GM08714 (cell line): ENCODE measurements around the gene EML4.

Source experiments
- H3K4me3 ChIP-seq: fragments of 200-500 bp; sonication (Bioruptor generic); 2 replicates; pipeline ENCODE4 v1.5.1; 2014; ENCODE audit warnings: mild to moderate bottlenecking, low read length, inconsistent platforms
- ZNF274 ChIP-seq: IDR thresholded peaks from 2 replicates; pipeline ENCODE4 v1.6.1; 2012; ENCODE audit warnings: mild to moderate bottlenecking, low read depth, low read length

EML4 gene

DNA sequence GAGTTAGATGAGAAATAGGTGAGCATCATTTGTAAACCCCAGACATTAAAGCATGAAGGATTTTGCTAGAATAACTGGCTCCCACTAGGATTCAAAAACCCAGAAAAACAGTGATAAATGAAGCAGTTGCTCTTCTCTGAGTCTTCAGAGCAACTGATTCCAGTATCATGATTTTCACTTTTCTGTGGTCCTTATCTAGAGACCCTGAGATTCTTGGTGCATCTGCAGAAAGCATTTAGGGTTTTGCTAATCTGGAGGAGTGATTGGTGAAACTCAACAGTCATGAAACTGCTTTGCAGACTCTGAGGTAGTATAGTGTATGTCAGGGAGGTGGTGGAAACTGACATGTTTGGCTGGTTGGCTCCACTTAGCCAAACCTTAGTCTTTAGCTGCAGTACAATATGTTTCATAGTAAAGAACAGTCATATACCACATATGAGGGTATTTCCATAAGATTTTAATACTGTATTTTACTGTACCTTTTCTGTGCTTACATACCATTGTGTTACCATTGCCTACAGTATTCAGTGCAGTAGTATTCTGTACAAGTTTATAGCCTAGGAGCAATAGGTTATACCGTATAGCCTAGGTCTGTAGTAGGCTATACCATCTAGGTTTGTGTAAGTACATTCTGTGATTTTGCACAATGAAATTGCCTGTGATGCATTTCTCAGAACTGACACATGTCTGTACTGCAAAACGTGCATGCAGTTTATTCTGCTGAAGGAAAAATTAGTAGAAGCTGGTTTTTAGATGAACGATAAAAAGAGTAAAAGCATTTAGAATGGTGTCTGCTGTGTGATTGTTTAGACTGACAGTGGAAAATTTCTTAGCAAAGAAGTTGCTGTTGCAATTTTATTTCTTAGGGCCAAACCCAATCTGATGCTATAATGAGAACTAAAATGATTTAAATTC, 23.8 kb downstream of the EML4 start:
- TF ChIP-seq ZNF274 = no peak
- H3K4me3 ChIP-seq = no peak overlapping the region

DNA sequence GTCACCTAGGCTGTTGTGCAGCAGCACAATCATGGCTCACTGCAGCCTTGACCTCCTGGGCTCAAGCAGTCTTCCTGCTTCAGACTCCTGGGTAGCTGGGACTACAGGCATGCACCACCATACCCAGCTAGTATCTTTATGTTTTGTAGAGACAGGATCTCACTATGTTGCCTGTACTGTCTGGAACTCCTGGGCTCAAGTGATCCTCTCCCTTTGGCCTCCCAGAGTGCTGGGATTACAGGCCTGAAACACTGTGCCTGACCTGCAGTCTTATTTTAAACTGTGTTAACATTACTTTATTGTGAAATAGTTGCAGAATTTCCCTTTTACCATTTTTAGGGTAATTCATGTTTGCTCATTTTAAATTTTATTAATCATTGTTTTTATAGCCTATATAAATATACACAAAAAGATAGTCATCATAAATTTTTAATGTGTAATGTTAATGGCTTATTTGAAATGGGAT, 24.6 kb downstream of the EML4 start:
- no peak for TF ChIP-seq ZNF274
- no peak overlapping the region for H3K4me3 ChIP-seq

DNA sequence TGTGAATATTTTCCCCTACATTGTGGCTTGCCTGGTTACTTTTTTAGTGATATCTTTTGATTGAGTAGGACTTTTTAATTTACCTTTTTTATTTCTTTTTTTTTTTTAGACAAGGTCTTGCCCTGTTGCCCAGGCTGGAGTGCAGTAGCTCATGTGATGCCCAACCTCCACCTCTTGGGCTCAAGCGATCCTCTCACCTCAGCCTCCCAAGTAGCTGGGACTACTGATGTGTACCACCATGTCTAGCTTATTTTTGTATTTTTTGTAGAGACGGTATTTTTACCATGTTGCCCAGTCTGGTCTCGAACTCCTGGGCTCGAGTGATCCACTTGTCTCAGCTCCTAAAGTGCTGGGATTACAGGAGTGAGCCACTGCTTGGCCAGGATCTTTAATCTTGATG, 25.3 kb downstream of the EML4 start:
- no peak overlapping the region for H3K4me3 ChIP-seq
- no peak for TF ChIP-seq ZNF274

DNA sequence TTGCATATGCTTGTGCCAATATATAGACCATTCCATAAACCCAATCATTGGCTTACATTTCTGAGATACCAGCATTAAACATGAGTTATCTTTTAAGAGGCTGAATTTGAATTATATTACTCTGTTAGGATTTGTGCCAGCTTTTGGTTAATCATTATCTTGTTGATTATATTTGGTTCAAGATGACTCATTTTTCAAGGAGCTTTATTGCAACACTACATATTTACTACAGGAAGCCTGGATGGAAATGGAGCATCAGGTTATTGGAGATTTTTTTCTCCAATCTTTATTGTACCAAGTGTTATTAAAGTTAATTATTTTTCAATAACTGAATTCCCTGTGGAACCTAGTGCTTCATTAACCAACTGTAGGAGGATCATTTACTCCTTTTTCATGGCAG, 26.4 kb downstream of the EML4 start:
- TF ChIP-seq ZNF274 = no peak
- no peak overlapping the region for H3K4me3 ChIP-seq

DNA sequence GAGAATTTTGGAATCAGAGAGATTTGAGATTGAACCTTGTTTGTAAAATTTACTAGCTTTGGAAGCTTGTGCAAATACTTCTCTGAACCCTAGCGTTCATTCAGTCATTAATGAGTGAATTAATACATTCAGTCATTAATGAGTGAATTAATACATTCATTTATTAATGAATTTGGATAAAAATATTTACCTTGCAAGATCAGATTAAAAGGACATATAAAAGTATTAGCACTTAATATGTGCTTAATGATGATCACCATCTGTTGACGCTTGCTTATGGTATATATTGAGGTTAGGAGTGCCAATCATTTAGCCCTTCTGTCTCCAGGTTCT, 26.9 kb downstream of the EML4 start:
- no peak for TF ChIP-seq ZNF274
- no peak overlapping the region for H3K4me3 ChIP-seq

DNA sequence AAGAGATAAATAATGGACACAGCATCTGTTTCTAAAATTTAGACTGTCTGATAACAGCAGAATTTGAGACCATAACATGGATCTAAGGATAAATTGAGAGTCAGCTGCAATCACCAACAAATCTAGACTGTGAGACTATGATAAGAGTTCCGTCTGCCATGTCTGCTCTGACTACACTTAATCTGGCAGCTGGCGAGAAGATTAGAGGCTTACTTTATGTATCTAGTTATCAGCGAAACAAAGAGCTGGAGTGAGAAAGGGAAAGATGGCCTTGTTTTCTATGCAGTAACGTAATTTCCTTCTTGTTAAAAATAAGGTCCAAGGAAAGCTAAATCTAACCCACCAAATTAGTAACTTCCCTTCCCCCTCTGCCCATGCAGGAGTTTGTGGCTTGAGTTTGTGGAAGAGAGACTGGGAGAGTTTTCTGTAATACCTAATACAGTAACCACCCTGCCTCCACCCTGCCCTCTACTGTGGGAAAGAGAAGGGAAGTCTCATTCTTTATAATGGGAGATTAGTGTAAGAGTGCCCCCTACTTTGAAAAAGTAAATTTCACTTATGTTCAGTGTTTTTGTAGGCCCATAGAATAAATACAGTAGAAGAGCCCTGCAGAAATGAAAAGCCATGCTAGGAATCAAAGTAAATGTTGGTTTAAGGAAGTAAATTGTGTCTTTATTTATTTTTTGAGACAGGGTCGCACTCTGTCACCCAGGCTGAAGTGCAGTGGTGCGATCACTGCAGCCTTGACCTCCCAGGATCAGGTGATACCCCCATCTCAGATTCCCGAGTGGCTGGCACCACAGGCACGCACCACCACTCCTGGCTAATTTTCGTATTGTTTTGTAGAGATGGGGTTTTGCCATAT, 27.5 kb downstream of the EML4 start:
- H3K4me3 ChIP-seq = no peak overlapping the region
- no peak for TF ChIP-seq ZNF274

GRCh38 chr2:42197792-42198191, 28.6 kb downstream of the EML4 start:
- no peak overlapping the region for H3K4me3 ChIP-seq
- TF ChIP-seq ZNF274 = no peak

DNA sequence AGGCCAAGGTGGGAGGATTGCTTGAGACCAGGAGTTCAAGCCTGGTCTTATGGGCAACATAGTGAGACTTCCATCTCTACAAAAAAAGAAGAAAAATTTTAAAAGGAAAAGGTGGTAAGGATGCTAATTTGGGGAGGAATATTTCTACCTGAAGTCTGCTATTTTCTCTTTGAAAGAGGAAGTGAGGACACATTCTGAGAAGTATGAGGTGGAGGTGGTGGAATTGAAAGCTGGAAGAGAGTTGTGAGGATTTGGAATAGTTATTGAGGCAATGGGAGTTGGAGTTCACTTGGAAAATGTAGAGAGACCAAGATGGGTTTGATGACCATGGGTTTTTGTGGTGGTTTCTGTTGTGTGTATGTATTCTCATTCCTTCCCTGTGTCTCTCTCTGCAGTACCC, 29.3 kb downstream of the EML4 start:
- no peak overlapping the region for H3K4me3 ChIP-seq
- TF ChIP-seq ZNF274 = no peak

DNA sequence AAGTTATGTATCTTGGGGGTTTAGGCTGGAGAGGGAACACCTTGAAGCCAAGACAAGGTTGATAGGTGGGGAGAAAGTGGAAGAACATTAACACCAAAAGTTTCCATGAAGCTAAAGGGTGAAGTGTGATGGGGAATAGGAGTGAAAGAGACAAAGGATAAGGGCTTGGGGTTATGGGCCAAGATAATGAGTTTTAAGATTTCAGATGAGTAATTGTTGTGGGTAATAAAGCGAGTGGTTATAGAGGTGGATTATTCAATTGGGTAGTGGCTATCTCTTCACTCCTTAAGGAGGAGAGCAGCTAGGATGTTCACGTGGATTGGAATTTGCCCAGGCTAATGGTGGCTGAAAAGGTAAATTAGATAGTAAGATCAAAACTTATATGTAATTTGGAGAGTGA, 29.8 kb downstream of the EML4 start:
- no peak overlapping the region for H3K4me3 ChIP-seq
- TF ChIP-seq ZNF274 = no peak

DNA sequence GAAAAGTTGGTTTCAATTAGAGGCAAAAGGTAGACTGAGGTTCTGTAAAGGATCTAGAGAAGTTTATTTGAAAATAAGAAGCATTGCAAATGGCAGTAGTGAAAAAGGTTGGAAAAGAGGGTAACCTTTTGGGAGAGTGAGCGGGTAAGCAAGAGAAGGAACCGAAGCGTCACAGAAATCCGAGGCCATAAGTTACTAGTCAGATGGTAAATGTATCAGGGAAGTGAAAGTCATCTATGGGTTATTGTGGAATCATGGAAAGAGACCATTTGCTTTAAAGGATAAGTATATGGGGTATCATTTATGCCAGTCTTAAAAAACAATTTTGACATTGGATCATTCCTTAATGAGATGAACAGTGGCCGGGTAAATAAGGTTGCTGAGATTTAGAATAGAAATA, 30.5 kb downstream of the EML4 start:
- H3K4me3 ChIP-seq = no peak overlapping the region
- TF ChIP-seq ZNF274 = no peak

GRCh38 chr2:42200926-42201855, 32.0 kb downstream of the EML4 start:
- no peak overlapping the region for H3K4me3 ChIP-seq
- no peak for TF ChIP-seq ZNF274

- no peak for TF ChIP-seq ZNF274
- no peak overlapping the region for H3K4me3 ChIP-seq
Observed at GRCh38 chr2:42202634-42203008, 33.5 kb downstream of the EML4 start.

- no peak overlapping the region for H3K4me3 ChIP-seq
- TF ChIP-seq ZNF274 = no peak
Observed at GRCh38 chr2:42203792-42204191, 34.6 kb downstream of the EML4 start.

- no peak overlapping the region for H3K4me3 ChIP-seq
- no peak for TF ChIP-seq ZNF274
Observed at GRCh38 chr2:42205337-42205736, 36.2 kb downstream of the EML4 start.
